ENCODE results near the gene WNT7A. TPM values are rescaled to one million over a fixed set of nuclear protein-coding genes. Genes with fewer than 3 reads are reported as not detected.

WNT7A gene
- total RNA-seq, 1 experiment from 2014 or later, result not detected

DNA sequence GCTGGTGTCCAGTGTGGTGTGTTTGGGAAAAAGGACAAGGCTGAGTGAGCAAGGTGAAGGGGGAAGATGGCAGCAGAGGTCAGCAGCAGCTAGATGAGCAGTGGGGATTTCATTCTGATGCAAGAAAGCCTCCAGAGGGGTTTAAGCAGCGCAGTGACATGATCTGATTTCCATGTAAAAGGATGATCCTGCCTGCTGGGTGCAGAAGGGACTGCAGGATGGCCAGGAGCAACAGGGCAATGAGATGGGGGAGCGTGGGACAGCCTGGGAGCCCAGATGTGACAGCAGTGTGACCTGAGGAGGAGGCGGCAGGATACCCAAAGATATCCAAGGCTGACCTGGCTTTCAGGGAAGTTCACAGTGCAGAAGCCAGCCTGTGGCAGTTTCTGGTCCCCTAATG, 6.1 kb downstream of the WNT7A start:
- H3K27ac Mint-ChIP-seq, result no peak overlapping the region; a peak in 1 of 7 replicates
- DNase-seq, result peak; percentile 51
- no peak overlapping the region for H2BK5ac ChIP-seq (ENCODE audit: insufficient read length, low read length)
- H3K4me2 ChIP-seq (ENCODE audit: insufficient read depth, insufficient read length, low read length), result no peak overlapping the region
- no peak overlapping the region for H3K27ac ChIP-seq (ENCODE audit: insufficient read length, low read depth, low read length)
- no peak overlapping the region for H3K18ac ChIP-seq (ENCODE audit: insufficient read length, low read depth, low read length)
- H3K14ac ChIP-seq (ENCODE audit: insufficient read depth, low read length), result no peak overlapping the region
- H3K9ac ChIP-seq (ENCODE audit: extremely low read depth, insufficient read length, low read length), result no peak overlapping the region
- peaks cover 32 to 33% of the 10 kb centered on the region in 2 experiments for H3K4me1 Mint-ChIP-seq
- H3K23me2 ChIP-seq (ENCODE audit: insufficient read length, low read depth, low read length, poor library complexity, severe bottlenecking), result peaks cover 4% of the 10 kb centered on the region
- H4K8ac ChIP-seq (replicated peaks; ENCODE audit: insufficient read length, low read depth, low read length), result no peak overlapping the region
- peak overlapping the region in 1 of 2 experiments; percentile 38; a peak in 2 of 5 replicates for H3K4me3 Mint-ChIP-seq
- H3K23ac ChIP-seq (ENCODE audit: insufficient read length, low read depth, low read length), result no peak overlapping the region
- H2BK12ac ChIP-seq (ENCODE audit: insufficient read length, low read depth, low read length), result no peak overlapping the region
- peaks cover 2% of the 10 kb centered on the region for H4K20me1 ChIP-seq (ENCODE audit: control insufficient read depth, insufficient read depth, insufficient read length)
- H3K56ac ChIP-seq (ENCODE audit: insufficient read length, low read depth, low read length), result no peak overlapping the region
- no CpG with 5 or more reads among the region's 3 CpGs for WGBS (ENCODE audit: extremely low coverage, insufficient read length, low lambda C conversion rate)
- H3K27me3 ChIP-seq (ENCODE audit: insufficient read depth, low read length), result peaks cover 31% of the 10 kb centered on the region
- no peak overlapping the region for H3T11ph ChIP-seq (ENCODE audit: low read length)
- no peak overlapping the region for H3K4ac ChIP-seq (ENCODE audit: low read depth, low read length)
- peaks cover 94% of the 10 kb centered on the region for H3K27me3 Mint-ChIP-seq (ENCODE audit: low read depth)
- H4K5ac ChIP-seq (ENCODE audit: insufficient read length, low read depth, low read length), result no peak overlapping the region
- no peak overlapping the region for H2BK20ac ChIP-seq (ENCODE audit: low read depth, low read length, poor library complexity, severe bottlenecking)
- H4K91ac ChIP-seq (ENCODE audit: insufficient read length, low read depth, low read length), result no peak overlapping the region
- H2BK15ac ChIP-seq (ENCODE audit: low read depth, low read length), result no peak overlapping the region
- peaks cover 0 to 6% of the 10 kb centered on the region in 2 experiments for H3K9me3 Mint-ChIP-seq
- TF ChIP-seq, protein P1, sequence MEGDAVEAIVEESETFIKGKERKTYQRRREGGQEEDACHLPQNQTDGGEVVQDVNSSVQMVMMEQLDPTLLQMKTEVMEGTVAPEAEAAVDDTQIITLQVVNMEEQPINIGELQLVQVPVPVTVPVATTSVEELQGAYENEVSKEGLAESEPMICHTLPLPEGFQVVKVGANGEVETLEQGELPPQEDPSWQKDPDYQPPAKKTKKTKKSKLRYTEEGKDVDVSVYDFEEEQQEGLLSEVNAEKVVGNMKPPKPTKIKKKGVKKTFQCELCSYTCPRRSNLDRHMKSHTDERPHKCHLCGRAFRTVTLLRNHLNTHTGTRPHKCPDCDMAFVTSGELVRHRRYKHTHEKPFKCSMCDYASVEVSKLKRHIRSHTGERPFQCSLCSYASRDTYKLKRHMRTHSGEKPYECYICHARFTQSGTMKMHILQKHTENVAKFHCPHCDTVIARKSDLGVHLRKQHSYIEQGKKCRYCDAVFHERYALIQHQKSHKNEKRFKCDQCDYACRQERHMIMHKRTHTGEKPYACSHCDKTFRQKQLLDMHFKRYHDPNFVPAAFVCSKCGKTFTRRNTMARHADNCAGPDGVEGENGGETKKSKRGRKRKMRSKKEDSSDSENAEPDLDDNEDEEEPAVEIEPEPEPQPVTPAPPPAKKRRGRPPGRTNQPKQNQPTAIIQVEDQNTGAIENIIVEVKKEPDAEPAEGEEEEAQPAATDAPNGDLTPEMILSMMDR (conservative IDR thresholded peaks at IDR 0.05), result peak; percentile 32; the same call in 2 of the 3 replicates
- no peaks in the 10 kb centered on the region for H3K79me2 ChIP-seq (ENCODE audit: insufficient read depth, low read length)
- no peak overlapping the region for H2AFZ ChIP-seq (ENCODE audit: low read length)
- H3K79me1 ChIP-seq (ENCODE audit: insufficient read depth, low read depth, low read length, poor library complexity, severe bottlenecking), result no peaks in the 10 kb centered on the region
- peaks cover 0 to 2% (median 0%) of the 10 kb centered on the region in 3 experiments; a peak in 2 of 7 replicates for H3K36me3 Mint-ChIP-seq (ENCODE audit: insufficient read depth in 1 of 3, low read depth in 3 of 3)
- no peak overlapping the region for H2BK120ac ChIP-seq (ENCODE audit: low read depth, low read length, poor library complexity, severe bottlenecking)
- H3K9me3 ChIP-seq (ENCODE audit: control insufficient read depth, low read depth, low read length), result no peaks in the 10 kb centered on the region
- peaks cover 4% of the 10 kb centered on the region; the same call in 1 of the 2 replicates for H3K4me1 ChIP-seq (ENCODE audit: insufficient read depth, low read length)
- no peak overlapping the region for H2AK5ac ChIP-seq (ENCODE audit: insufficient read length, low read length)

Measured in H9 (cell line).